ENCODE results near the gene MAOA.
"Not testable (repeated sequence)": the region's sequence is repeated elsewhere in the genome, so short reads cannot be mapped to it uniquely, and the experiment has no call there.

The MAOA gene

DNA sequence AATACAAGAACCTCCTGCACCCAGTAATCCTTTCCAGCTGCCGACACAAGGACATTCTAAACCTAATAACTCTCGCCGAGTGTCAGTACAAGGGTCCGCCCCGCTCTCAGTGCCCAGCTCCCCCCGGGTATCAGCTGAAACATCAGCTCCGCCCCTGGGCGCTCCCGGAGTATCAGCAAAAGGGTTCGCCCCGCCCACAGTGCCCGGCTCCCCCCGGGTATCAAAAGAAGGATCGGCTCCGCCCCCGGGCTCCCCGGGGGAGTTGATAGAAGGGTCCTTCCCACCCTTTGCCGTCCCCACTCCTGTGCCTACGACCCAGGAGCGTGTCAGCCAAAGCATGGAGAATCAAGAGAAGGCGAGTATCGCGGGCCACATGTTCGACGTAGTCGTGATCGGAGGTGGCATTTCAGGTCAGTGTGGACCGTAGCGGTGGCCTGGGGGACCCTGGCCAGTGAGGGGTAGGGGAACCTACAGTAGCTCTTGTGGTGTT lies at the start of gene MAOA:
MAOA (plus strand) TSS at position 295 of the 490 bp plus-strand sequence; CDS start at position 338, 43 bp downstream.
- in situ Hi-C loops (cut with HindIII; ENCODE audit: low sequenced_read_pairs): no loop called here
- peak within 1 kb of the TSS; percentile 57 for H3K4me3 ChIP-seq (ENCODE audit: low read depth, low read length)
- DNase-seq (ENCODE audit: low read depth, low spot score): no peak
- TF ChIP-seq, protein P1, sequence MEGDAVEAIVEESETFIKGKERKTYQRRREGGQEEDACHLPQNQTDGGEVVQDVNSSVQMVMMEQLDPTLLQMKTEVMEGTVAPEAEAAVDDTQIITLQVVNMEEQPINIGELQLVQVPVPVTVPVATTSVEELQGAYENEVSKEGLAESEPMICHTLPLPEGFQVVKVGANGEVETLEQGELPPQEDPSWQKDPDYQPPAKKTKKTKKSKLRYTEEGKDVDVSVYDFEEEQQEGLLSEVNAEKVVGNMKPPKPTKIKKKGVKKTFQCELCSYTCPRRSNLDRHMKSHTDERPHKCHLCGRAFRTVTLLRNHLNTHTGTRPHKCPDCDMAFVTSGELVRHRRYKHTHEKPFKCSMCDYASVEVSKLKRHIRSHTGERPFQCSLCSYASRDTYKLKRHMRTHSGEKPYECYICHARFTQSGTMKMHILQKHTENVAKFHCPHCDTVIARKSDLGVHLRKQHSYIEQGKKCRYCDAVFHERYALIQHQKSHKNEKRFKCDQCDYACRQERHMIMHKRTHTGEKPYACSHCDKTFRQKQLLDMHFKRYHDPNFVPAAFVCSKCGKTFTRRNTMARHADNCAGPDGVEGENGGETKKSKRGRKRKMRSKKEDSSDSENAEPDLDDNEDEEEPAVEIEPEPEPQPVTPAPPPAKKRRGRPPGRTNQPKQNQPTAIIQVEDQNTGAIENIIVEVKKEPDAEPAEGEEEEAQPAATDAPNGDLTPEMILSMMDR (IDR thresholded peaks at IDR 0.05; ENCODE audit: low read depth, low read length): no peak

DNA sequence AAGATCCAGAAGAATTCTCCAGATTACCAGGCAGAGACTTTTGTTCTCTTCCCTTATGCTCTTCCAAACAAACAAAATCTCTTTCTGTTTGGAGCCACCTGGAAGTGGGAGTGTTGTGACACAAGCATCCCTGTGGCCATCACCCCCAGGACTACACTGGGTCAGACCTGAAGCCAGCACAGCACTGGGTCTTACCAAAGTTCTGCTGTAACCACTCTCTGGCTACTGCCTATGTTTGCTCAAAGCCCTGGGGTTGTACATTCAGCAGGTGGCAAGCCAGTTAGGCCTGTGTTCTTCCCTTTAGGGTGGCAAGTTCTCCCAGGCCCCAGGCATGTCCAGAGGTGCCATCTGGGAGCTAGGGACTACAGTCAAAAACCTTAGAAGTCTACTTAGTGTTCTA lies 43.7 kb upstream of the MAOA start:
- no peak overlapping the region for H3K4me3 ChIP-seq (ENCODE audit: low read depth, low read length)
- TF ChIP-seq, protein P1 (IDR thresholded peaks at IDR 0.05; ENCODE audit: low read depth, low read length): no peak
- in situ Hi-C loops (cut with HindIII; ENCODE audit: low sequenced_read_pairs): no loop called here
- DNase-seq (ENCODE audit: low read depth, low spot score): no peak

DNA sequence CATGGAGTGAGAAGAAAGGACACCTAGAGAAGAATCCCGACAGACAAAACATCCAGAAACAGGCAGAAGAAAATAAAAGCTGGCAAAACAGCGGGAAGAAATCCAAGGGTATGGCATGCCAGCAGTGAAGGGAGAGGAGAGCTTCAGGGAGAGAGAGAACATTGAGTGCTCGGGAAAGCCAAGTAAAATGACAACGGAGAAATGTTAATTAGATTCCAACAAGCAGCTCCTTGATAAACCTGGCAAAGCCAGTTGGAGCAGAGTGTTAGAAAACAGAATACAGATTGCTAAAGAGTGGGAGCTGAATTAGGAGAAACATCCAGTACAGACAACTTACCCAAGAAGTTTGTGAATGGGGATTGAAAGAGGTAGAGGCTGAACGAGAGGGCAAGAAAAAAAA lies 40.4 kb upstream of the MAOA start:
- TF ChIP-seq, protein P1 (IDR thresholded peaks at IDR 0.05; ENCODE audit: low read depth, low read length): no peak
- in situ Hi-C loops (cut with HindIII; ENCODE audit: low sequenced_read_pairs): no loop called here

DNA sequence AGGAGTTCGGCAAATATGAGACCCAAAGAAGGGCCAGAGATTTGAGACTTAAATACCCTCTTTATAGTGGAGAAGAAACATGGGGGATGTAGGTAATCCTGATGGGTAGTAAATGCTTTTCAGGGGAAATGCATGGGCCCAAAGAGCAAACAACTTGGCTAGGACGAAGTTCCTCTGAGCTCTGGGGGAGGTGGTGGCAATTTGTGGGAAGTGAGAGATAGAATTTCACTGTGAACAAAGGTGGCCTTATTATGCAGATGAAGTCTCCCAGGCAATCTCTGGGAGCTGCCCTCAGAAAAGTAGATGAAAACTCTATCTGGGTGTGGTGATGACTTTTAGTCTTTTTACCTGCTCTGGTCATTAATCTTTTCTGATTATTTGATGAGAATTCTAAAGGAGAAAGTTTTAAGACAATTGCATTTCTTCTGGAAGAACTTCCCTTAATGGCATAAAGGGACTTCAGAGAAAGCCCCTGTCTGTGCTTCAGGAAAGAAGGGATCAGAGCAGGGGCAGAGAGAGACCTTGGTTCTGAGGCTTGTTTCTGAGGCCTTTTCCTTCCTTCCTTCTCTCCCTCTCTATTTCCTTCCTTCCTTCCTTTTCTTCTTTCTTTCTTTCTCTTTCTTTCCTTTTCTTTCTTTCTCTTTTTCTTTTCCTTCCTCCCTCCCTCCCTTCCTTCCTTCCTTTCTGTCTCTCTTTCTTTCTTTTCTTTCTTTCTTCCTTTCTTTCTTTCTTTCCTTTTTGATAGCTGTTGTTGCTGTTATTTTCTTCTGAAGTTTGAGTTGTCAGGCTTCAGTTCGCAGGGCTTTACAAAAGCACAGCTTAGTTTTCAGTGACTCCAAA lies 37.5 kb upstream of the MAOA start:
- no peak overlapping the region for H3K4me3 ChIP-seq (ENCODE audit: low read depth, low read length)
- no peak for DNase-seq (ENCODE audit: low read depth, low spot score)
- in situ Hi-C loops (cut with HindIII; ENCODE audit: low sequenced_read_pairs): no loop called here
- TF ChIP-seq, protein P1 (IDR thresholded peaks at IDR 0.05; ENCODE audit: low read depth, low read length): no peak

More for the DNA sequence above, 40.4 kb upstream of the MAOA start:
- no peak overlapping the region for H3K4me3 ChIP-seq (ENCODE audit: low read depth, low read length)
- DNase-seq (ENCODE audit: low read depth, low spot score): no peak

DNA sequence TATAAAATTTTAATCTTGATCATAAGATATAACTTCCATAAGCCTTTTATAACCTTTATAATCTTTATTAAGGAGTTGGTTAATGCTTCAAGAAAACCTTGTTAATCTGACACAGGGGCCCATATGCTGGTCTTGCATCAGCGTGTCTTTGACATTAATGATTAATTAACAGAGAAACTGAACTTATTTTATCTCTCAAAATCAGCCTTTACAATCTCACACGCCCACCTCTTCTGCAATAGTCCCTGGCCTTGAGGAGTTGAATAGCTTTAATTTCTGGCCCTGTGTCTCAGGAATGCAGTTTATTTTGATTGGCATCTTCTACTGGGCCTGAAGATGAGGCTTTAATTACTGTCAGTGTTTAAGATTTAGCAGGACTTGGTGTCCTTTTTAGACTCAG lies 36.2 kb upstream of the MAOA start:
- H3K4me3 ChIP-seq (ENCODE audit: low read depth, low read length); DNase-seq (ENCODE audit: low read depth, low spot score); in situ Hi-C loops (cut with HindIII; ENCODE audit: low sequenced_read_pairs): not testable (repeated sequence)

DNA sequence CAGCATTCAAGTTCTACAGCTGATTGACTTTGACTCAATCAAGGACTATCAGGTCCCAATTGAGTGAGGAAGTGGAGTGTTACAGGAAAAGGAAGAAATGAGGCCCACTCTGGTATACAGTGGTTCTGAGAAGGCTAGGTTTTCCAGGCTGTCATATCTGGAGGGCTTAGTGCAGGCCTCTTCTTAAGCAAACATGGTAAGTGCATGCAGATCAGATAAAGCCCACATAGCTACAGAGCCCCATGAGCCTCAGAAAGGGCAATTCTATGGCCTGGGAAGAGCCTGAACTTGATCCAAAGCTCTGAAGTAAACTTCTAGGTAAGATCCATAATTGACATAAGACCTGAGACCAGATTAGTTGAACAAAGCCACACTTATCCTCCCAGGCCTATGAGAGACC lies 29.0 kb upstream of the MAOA start:
- TF ChIP-seq, protein P1 (IDR thresholded peaks at IDR 0.05; ENCODE audit: low read depth, low read length): no peak
- no peak for DNase-seq (ENCODE audit: low read depth, low spot score)
- in situ Hi-C loops (cut with HindIII; ENCODE audit: low sequenced_read_pairs): no loop called here
- H3K4me3 ChIP-seq (ENCODE audit: low read depth, low read length): no peak overlapping the region

DNA sequence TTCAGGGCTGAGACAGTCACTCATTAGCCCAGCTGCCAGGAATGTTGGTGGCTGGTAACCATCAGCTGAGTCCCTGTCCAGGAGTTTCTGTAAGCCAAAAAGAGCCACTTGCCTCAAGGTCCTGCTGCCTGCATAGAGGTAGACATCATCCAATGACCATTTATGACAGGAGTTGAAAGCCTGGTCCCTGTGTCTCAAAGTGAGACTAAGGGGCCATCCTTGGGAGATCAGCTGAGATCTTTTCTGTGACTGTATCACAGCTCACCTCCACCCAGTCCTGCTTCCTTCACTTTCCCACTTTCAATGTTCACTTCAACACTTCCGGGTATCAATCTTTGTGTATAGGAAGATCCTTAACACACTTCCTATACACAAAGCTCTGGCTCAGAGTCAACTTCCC lies 28.4 kb upstream of the MAOA start:
- H3K4me3 ChIP-seq (ENCODE audit: low read depth, low read length): no peak overlapping the region
- no peak for DNase-seq (ENCODE audit: low read depth, low spot score)
- in situ Hi-C loops (cut with HindIII; ENCODE audit: low sequenced_read_pairs): no loop called here
- TF ChIP-seq, protein P1 (IDR thresholded peaks at IDR 0.05; ENCODE audit: low read depth, low read length): no peak

Data from astrocyte of the spinal cord (primary cell).